Right lung (tissue), 5 donors: ENCODE results near the gene IFFO2. TPM values are rescaled to one million over a fixed set of nuclear protein-coding genes. Genes with fewer than 3 reads are reported as not detected.
"Not testable (repeated sequence)": the region's sequence is repeated elsewhere in the genome, so short reads cannot be mapped to it uniquely, and the experiment has no call there.

ENCODE experiments used
- DNase-seq, 2 donors: peaks; one replicate each; pipeline ENCODE4 v3.0.0-alpha.2; 2013
- polyA plus RNA-seq, 5 donors: library from polyadenylated mRNA; unstranded; fragments of 120-200 nt; gene quantifications; one replicate each; pipeline versions ENCODE4 v1.2.1 to v1.2.3, GENCODE V29; 2013; ENCODE audit warnings: inconsistent platforms in 1 of 5, low replicate concordance in 1 of 5; ENCODE audit not compliant: insufficient read length in 5 of 5, insufficient read depth in 1 of 5

The IFFO2 gene
- polyA plus RNA-seq, 5 donors = 13.2 to 25.7 (median 20.4) TPM

GRCh38 chr1:18878538-18879214 lies 77.8 kb downstream of the IFFO2 start:
- no peak for DNase-seq

GRCh38 chr1:18877282-18877681 lies 79.2 kb downstream of the IFFO2 start:
- no peak for DNase-seq

- no peak for DNase-seq
Measured at GRCh38 chr1:18876210-18876609, 80.3 kb downstream of the IFFO2 start.

GRCh38 chr1:18875796-18876128 lies 80.7 kb downstream of the IFFO2 start:
- no peak for DNase-seq

- DNase-seq = peak; percentile 45 to 72
Measured at GRCh38 chr1:18875107-18875795, 81.2 kb downstream of the IFFO2 start.

GRCh38 chr1:18874600-18874999 lies 81.9 kb downstream of the IFFO2 start:
- DNase-seq = no peak

GRCh38 chr1:18874036-18874435 lies 82.4 kb downstream of the IFFO2 start:
- no peak for DNase-seq

- no peak for DNase-seq
Measured at GRCh38 chr1:18872071-18872611, 84.3 kb downstream of the IFFO2 start.

GRCh38 chr1:18871401-18872070 lies 84.9 kb downstream of the IFFO2 start:
- DNase-seq = no peak

GRCh38 chr1:18870957-18871356 lies 85.5 kb downstream of the IFFO2 start:
- no peak for DNase-seq

- not testable (repeated sequence) for DNase-seq
Measured at GRCh38 chr1:18870595-18870865, 85.9 kb downstream of the IFFO2 start.

- DNase-seq = no peak
Measured at GRCh38 chr1:18869847-18870594, 86.5 kb downstream of the IFFO2 start.

GRCh38 chr1:18868801-18869424 lies 87.6 kb downstream of the IFFO2 start:
- no peak for DNase-seq

- DNase-seq = no peak
Measured at GRCh38 chr1:18868354-18868753, 88.1 kb downstream of the IFFO2 start.

- DNase-seq = no peak
Measured at GRCh38 chr1:18866846-18867245, 89.6 kb downstream of the IFFO2 start.

GRCh38 chr1:18866314-18866713 lies 90.2 kb downstream of the IFFO2 start:
- no peak for DNase-seq

GRCh38 chr1:18865176-18865575 lies 91.3 kb downstream of the IFFO2 start:
- no peak for DNase-seq

- DNase-seq = no peak
Measured at GRCh38 chr1:18861590-18861989, 94.9 kb downstream of the IFFO2 start.

GRCh38 chr1:18861082-18861481 lies 95.4 kb downstream of the IFFO2 start:
- no peak for DNase-seq

GRCh38 chr1:18859560-18859959 lies 96.9 kb downstream of the IFFO2 start, which contains the start of gene TAS1R2:
TSS of gene TAS1R2 (minus strand) at chr1:18859660. CDS start at chr1:18859660, 0 bp downstream.
- DNase-seq = no peak

GRCh38 chr1:18858070-18858688 lies 98.3 kb downstream of the IFFO2 start:
- DNase-seq = no peak
